Chondrocyte (in vitro differentiated cells): Measurements from ENCODE around the gene PAX7. TPM values are rescaled to one million over a fixed set of nuclear protein-coding genes. Genes with fewer than 3 reads are reported as not detected.

Experiments
- DNase-seq: peaks from one replicate; pipeline ENCODE4 v3.0.0; 2021; ENCODE audit warnings: mixed read lengths, low spot score
- H3K27ac Mint-ChIP-seq: one replicate; pipeline ENCODE4 v1.8.0; 2021; ENCODE audit warnings: mild to moderate bottlenecking, moderate library complexity, mixed read lengths; ENCODE audit not compliant: unreplicated experiment
- H3K27me3 Mint-ChIP-seq: 2 replicates; pipeline ENCODE4 v1.8.0; 2021; ENCODE audit warnings: low read depth, mixed read lengths
- H3K36me3 Mint-ChIP-seq: 2 replicates; pipeline ENCODE4 v1.8.0; 2021; ENCODE audit warnings: low read depth, mixed read lengths
- H3K4me1 Mint-ChIP-seq: 2 replicates; pipeline ENCODE4 v1.8.0; 2021; ENCODE audit warnings: low read depth, mild to moderate bottlenecking, mixed read lengths
- H3K4me3 Mint-ChIP-seq: one replicate; pipeline ENCODE4 v1.8.0; 2021; ENCODE audit warnings: mild to moderate bottlenecking, moderate library complexity, mixed read lengths; ENCODE audit not compliant: unreplicated experiment
- H3K9me3 Mint-ChIP-seq: 2 replicates; pipeline ENCODE4 v1.8.0; 2021; ENCODE audit warnings: low read depth, mixed read lengths
- CTCF ChIP-seq: fragments of 200-600 bp; sonication (generic); IDR thresholded peaks from 2 replicates; pipeline ENCODE4 v1.5.0; 2021; ENCODE audit warnings: antibody characterized with exemption, mild to moderate bottlenecking, moderate library complexity
- total RNA-seq: library from RNA; stranded (reverse); gene quantifications from 3 replicates; pipeline ENCODE4 v1.2.1, GENCODE V29; 2021

Gene PAX7
- total RNA-seq, 1 donor from 2014 or later = not detected

GRCh38 chr1:18701183-18701582 lies 70.5 kb downstream of the PAX7 start:
- Mint-ChIP-seq H3K9me3 (no peaks in the 10 kb centered on the region), H3K27ac (no peak overlapping the region), H3K27me3 (peaks cover 45% of the 10 kb centered on the region), H3K4me1 (no peaks in the 10 kb centered on the region), H3K4me3 (no peak overlapping the region), H3K36me3 (no peaks in the 10 kb centered on the region)
- no peak for DNase-seq
- TF ChIP-seq CTCF = no peak

- DNase-seq = no peak
- no peaks in the 10 kb centered on the region for H3K36me3 Mint-ChIP-seq
- no peaks in the 10 kb centered on the region for H3K9me3 Mint-ChIP-seq
- H3K4me1 Mint-ChIP-seq = no peaks in the 10 kb centered on the region
- no peak for TF ChIP-seq CTCF
- no peak overlapping the region for H3K27ac Mint-ChIP-seq
- H3K27me3 Mint-ChIP-seq = peaks cover 40% of the 10 kb centered on the region
- no peak overlapping the region for H3K4me3 Mint-ChIP-seq
These were observed 72.5 kb downstream of the PAX7 start for GRCh38 chr1:18703041-18703621.

GRCh38 chr1:18705811-18706210 lies 75.2 kb downstream of the PAX7 start:
- Mint-ChIP-seq H3K27ac (no peak overlapping the region), H3K9me3 (no peaks in the 10 kb centered on the region), H3K36me3 (no peaks in the 10 kb centered on the region), H3K27me3 (peaks cover 41% of the 10 kb centered on the region), H3K4me1 (no peaks in the 10 kb centered on the region), H3K4me3 (no peak overlapping the region)
- TF ChIP-seq CTCF = no peak
- DNase-seq = no peak

GRCh38 chr1:18707696-18708257 lies 77.1 kb downstream of the PAX7 start:
- Mint-ChIP-seq H3K4me3 (no peak overlapping the region), H3K27me3 (peaks cover 44% of the 10 kb centered on the region), H3K9me3 (no peaks in the 10 kb centered on the region), H3K27ac (no peak overlapping the region), H3K36me3 (no peaks in the 10 kb centered on the region), H3K4me1 (no peaks in the 10 kb centered on the region)
- no peak for TF ChIP-seq CTCF
- DNase-seq = no peak

GRCh38 chr1:18710002-18710401 lies 79.4 kb downstream of the PAX7 start:
- Mint-ChIP-seq H3K4me1 (no peaks in the 10 kb centered on the region), H3K27ac (no peak overlapping the region), H3K9me3 (no peaks in the 10 kb centered on the region), H3K27me3 (peaks cover 46% of the 10 kb centered on the region), H3K4me3 (no peak overlapping the region), H3K36me3 (no peaks in the 10 kb centered on the region)
- no peak for TF ChIP-seq CTCF
- DNase-seq = no peak
